NCI-H2196 treated with DMSO at 0.1 percent for 48 hours (cell line): ENCODE data around the gene AJAP1.

Experiments
- DNase-seq: peaks from one replicate; lab custom pipeline; 2025; ENCODE audit not compliant: unreplicated experiment; lab: John Stamatoyannopoulos, UW

The AJAP1 gene

DNA sequence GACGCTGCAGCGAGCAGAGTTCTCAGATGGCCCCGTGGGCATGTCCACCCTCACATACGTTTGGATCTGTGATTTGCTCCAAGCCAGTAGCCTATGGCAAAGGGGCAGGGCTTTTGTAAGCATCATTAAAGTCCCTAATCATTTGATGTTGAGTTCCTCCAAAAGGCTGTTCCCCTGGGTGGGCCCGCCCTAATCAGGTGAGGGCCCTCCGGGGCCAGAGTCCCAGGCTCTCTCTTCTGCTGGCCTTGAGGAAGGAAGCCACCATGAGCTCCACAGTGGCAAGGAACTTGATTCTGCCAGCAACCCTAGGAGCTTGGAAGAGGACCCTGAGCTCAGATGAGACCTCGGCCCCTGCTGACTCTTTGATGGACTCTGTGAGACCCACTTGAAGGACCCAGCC lies 25.4 kb upstream of the AJAP1 start:
- DNase-seq: no peak

DNA sequence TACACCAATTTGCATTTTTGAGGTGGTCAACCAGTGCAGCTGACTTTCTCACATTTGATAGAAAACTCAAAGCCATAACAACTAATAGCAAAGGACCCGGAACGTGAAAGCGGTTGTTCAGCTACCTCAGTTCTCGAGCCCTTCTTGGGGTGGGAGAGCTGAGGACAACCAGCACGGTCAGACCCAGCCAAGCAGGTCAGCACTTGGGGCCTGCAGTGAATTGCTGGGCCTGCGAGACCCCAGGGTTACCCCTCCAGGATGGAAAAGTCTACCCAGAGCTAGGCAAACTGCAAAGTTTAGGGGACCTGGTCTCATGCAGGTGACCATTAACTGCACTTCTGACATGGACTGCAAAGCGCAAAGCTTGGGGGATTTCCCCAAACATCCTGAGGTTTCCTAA lies 23.8 kb upstream of the AJAP1 start:
- no peak for DNase-seq

- no peak for DNase-seq
Measured at GRCh38 chr1:4631321-4631720, 23.1 kb upstream of the AJAP1 start.

GRCh38 chr1:4633346-4633745 lies 21.1 kb upstream of the AJAP1 start:
- DNase-seq: no peak

DNA sequence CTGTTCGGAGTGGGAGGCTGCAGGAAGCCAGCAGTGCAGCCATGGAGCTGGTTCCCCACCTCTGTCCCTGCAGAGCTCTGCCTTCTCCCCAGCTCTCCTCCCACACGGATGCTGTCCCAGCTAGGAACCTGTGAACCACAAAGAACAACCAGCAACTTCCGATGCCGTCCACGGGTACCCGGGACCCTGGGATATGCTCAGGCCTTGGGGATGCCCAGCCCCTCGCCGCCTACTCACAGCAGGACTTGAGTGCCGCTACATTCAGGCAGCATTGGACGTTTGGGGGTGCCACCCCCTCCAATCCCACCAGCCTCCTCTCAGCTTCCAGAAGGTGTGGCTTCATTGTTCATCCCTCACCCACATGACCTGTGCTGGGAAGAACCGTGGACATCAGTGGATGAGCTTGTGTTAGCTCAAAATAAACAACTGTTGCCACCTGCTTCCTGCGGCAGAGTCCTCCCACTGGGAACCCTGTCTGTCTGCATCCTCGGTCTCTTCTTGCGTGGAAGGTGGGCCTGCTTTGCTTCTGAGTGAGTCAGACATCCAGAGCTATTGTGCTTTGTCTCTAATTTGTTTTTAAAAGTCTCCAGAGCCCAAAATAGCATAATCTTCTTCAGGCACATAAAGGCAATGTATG lies 20.1 kb upstream of the AJAP1 start:
- DNase-seq: no peak

DNA sequence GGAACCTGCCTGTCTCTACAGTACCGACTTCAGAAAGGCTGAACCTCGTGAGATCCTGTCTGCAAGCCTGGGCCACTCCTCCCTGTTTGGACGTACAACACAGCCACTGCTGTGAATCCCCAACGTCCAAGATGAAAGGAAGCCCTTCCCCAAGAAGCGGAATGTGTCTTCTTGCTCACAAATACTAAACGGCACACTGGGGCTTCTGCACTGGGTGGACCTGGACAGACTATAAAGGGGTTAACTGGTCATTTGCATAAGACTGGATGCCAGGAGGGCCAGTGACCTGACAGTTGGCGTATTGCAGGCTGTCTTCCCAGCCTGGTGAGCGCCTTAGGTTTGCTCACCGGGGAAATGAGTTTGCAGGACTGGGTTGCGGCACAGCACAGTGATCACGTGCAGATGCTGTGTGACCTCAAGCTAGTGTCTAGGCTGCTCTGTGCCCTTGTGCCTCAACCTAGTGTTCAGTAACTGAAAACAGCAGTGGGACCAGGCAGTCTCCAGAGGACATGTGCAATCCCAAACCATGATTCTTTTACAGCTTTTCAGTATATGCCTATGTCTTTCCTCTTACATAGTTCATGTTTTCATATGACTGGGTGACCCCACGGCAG lies 19.5 kb upstream of the AJAP1 start:
- DNase-seq: no peak

DNA sequence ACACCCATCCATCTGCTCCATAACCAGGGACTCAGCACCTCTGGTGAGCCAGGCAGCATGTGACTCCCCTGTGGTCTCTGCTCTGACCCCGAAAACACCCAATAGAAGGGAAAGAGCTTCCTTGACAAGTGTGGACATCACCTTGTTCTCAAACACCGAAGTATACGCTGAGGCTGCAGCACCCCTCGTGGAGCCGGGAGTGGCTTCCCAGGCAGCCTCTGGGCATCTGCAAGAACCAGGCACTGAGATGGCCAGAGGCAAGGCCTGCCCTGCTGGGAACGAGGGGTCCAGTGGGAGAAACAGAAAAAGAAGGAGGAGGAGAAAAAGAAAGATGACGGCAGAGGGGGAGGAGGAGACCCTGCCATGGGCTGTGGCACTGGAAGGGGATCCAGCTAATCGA lies 18.2 kb upstream of the AJAP1 start:
- DNase-seq: no peak

DNA sequence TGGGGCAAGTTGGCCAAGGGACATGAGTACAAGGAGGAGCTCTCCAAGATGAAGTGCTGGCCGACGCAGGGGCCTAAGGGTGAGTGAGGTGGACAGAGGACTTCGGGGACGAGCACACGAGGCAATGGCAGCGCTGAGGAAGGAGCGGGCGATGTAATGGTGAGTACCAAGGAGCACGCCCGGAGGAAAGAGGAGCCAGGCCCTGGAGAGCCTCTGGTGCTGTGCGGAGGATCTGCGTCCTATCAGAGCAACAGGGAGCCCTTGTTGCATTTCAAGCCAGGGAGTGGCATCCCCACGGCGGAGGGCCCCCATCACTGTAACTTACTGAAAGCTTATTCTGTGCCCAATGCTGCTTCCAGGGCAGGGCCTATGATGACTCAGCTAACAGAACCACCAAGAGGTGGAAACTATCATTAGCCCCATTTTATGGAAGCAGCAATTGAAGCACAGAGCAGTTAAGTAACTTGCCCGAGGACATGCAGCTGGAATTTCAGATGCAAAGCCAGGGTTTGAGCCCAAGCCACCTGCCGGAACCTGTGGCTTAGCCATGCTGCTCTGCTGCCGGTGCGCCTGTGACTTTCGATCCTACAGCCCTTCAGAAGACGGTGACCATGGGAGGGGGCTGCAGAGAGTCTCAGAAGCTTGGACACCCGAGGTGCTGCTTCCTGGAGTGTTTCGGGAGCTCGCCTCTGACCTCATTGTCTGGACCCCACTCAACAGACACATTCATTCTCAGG lies 17.6 kb upstream of the AJAP1 start:
- no peak for DNase-seq

- no peak for DNase-seq
Measured at GRCh38 chr1:4637616-4638344, 16.6 kb upstream of the AJAP1 start.

DNA sequence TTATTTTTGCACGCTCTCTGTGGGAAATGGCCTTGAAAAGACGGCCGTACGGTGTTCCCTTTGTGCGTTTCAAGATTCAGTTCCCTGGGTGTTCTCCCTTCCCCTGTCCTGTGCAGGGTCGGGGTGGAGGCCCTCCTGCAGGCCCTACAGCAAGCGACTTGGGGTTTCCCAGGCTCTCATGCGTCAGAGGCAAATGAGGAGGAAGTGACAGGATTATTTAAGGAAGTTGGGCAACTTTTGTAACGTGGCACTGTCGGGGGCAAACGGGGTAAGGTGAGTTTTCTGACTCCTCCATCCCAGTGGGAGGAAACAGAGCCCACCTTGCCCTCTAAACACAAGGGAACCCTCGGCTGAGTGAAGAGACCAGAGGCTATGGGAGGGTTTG lies 16.1 kb upstream of the AJAP1 start:
- no peak for DNase-seq

GRCh38 chr1:4640931-4641330 lies 13.5 kb upstream of the AJAP1 start:
- no peak for DNase-seq

GRCh38 chr1:4647391-4647790 lies 7.0 kb upstream of the AJAP1 start:
- no peak for DNase-seq

GRCh38 chr1:4648657-4649056 lies 5.8 kb upstream of the AJAP1 start:
- no peak for DNase-seq

- no peak for DNase-seq
Measured at GRCh38 chr1:4650481-4650880, 3.9 kb upstream of the AJAP1 start.

GRCh38 chr1:4650981-4651380 lies 3.4 kb upstream of the AJAP1 start:
- DNase-seq: no peak

- no peak for DNase-seq
Measured at GRCh38 chr1:4652631-4653327, 1.6 kb upstream of the AJAP1 start.

DNA sequence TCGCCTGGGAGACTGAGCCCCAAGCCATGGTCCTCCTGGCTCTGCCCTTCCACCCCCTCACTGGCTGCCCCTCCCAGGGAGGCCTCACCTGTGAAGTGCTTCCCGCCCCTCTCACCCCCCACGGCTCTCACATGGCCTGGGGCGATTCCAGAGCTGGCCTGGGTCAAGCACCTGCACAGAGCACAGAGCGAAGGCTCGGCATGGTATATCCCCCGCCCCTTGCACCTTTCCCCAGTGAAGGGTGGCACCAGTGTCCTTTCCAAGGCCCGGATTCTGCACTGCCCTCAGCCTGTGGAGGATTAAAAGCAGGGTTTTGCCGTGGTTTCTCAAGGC lies 1.1 kb upstream of the AJAP1 start:
- DNase-seq: no peak

GRCh38 chr1:4654764-4655673 lies 610 bp downstream of the AJAP1 start:
- no peak for DNase-seq

GRCh38 chr1:4655674-4656532 lies 1.5 kb downstream of the AJAP1 start:
- peak; percentile 18 for DNase-seq
